GM19397 (cell line): Measurements from ENCODE around the gene MOSMO.
"Not testable (repeated sequence)": the region's sequence is repeated elsewhere in the genome, so short reads cannot be mapped to it uniquely, and the experiment has no call there.

Experiments used
- ATAC-seq: cut with Tn5 transposase; IDR thresholded peaks from one replicate; pipeline ENCODE4 v1.9.1; 2021; ENCODE audit warnings: mild to moderate bottlenecking, moderate library complexity; ENCODE audit not compliant: unreplicated experiment

MOSMO gene

DNA sequence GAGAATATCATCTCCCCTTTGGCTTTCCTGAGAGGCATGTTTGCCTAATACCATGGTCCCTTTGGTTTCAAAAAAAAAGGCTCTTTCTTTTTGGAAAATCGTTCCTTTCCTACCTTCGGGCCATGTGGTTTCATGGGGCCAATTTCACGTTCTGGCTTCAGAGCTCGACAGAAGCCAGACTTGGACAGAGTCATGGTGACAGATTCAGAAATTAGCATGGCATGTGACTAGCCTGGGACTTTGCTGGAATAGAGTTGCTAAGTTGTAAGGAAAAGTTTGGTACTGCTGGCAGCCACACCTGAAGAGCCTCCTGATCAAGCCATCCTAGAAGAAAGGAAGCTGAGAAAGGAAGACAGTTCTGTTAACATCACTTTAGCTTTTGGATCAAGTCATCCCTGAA is 82.0 kb downstream of the MOSMO start:
- no peak for ATAC-seq

DNA sequence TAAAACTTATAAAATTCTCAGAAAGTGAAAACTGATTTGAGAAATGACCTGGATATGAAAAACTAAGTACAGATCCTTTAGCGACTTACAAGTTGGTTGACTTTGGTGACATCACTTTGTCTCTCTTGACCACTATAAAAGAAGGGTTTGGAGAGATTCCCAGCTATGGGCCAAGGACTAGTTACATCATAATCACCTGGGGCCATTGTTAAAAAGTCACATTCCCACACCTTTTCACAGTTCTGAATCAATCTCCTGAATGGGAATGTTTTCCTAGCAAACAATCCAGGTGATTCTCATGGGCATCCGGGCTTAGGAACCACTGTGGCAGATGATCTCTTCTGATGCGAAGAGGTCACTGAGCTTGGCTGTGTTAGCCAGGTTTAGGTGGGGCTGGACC is 83.8 kb downstream of the MOSMO start:
- ATAC-seq: no peak

DNA sequence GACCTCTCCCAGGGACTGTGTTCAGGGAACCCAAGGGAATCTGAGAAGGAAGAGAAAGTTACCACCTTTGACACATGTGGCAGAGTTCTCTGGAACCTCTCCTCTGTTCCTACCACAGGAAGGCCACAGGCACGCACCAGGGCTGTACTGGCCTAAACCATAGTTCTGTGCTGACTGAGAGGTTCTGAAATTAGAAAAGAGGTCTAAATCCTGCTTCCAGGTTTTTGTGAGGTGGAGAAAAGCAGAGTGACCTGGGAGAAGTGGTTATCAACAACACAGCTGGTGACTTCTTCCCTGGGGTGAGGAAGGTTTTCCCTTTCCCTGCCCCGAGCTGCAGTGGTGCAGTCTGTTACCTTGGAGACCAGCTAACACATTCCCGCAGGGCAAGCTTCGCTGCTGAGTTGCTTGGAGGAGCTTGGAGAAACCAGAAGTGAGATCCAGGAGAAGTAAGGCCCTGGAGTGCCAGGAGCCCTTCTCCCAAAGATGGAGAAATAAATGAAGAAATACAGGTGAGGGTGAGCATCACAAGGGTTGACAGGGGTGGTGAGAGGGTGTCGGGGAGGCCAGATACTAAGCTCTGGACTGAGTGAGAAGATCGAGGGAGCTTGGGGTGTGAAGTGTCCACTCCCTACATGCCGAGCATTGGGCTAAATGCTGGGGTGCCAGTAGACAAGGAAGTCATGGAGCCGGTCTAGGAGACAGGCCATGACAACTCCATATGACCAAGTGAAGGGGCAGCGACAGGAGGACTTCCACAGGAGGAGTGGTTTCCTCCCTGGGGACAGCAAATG is 84.4 kb downstream of the MOSMO start, which contains the start of gene VWA3A:
Gene VWA3A (plus strand): TSS at position 399 of the 791 bp plus-strand sequence. CDS start 97 bp downstream, at position 496.
- ATAC-seq: no peak

DNA sequence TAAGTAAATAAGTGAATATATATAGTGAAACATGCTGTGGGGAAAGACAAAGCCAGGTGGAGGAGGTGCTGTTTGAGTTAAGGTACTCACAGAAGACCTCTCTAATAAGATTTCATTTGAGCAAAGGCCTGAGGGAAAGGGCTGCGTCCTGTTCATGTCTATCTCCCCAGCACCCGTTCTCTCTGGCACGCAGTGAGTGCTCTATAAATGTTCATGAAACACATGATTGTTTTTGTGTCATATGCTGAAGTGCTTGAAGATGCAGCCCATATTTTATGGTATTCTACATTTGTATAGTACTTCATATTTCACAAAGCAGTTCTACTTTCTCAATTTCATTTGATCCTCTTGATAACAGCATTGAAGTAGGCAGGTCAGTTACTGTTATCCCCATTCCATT is 85.4 kb downstream of the MOSMO start:
- ATAC-seq: no peak

GRCh38 chr16:22093996-22094395 is 86.1 kb downstream of the MOSMO start:
- ATAC-seq: no peak

- ATAC-seq: no peak
These were observed 90.7 kb downstream of the MOSMO start for GRCh38 chr16:22098405-22099255.

- no peak for ATAC-seq
These were observed 91.5 kb downstream of the MOSMO start for GRCh38 chr16:22099256-22099975.

GRCh38 chr16:22103441-22103840 is 95.5 kb downstream of the MOSMO start:
- ATAC-seq: no peak

- ATAC-seq: no peak
These were observed 101.5 kb downstream of the MOSMO start for GRCh38 chr16:22109258-22109898.

- not testable (repeated sequence) for ATAC-seq
These were observed 103.7 kb downstream of the MOSMO start for GRCh38 chr16:22111629-22112028.

DNA sequence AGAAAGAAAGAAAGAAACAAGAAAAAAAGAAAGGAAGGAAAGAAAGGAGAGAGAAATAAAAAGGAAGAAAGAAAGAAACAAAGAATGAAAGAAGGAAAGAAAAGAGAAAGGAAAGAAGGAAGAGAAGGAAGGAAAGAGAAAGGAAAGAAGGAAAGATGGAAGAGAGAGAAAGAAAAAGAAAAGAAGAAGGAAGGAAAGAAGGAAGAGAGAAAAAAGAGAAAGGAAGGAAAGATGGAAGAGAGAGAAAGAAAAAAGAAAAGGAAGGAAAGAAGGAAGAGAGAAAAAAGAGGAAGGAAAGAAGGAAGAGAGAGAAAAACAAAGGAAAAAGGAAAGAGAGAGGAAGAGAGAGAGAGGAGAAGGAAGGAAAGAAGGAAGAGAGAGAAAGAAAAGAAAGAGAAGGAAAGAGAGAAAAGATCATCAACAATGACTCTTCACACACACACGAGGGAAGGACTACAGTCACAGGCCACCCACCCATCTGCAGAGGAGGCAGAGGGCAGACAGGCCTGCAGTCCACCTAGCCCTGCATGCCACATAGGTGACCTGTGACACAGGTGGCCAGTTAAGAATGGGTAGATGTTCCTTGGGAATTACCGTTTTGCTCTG is 108.3 kb downstream of the MOSMO start:
- ATAC-seq: no peak

DNA sequence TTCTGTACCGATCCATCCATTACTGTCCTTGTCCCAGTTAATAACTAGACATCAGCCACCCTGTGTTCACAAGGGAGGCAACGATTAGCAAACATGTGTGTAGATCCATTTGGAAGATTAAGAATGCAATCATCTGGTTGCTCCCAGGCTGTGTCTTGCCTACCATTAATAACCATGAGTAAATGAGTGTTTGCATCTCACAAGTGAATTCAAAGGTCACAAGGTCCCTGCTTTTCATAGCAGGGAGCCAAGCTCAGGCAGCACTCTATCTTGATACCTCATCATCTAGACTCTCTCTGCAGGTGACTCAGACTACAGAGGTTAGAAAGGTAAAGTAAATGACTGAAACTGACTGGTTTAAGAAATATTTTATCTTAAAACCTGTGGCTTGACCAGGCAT is 109.7 kb downstream of the MOSMO start:
- no peak for ATAC-seq

GRCh38 chr16:22120440-22120839 is 112.5 kb downstream of the MOSMO start:
- ATAC-seq: no peak

DNA sequence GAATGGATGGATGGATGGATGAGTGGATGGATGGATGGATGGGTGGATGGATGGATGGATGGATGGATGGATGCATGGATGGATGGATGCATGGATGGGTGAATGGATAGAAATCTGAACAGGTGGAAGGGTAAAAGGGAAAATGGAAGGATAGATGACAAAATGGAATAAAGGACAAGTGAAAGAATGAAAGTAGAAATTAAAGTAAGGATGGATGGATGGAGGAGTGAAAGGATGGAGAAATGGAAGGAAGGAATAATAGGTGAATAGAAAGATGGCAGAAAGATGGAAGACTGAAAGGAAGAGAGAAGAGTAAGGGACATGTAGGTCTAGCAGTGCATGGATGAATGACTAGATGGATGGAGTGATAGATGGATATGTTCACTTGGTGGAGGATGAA is 114.3 kb downstream of the MOSMO start:
- ATAC-seq: no peak

- ATAC-seq: no peak
These were observed 115.2 kb downstream of the MOSMO start for GRCh38 chr16:22123146-22123545.

DNA sequence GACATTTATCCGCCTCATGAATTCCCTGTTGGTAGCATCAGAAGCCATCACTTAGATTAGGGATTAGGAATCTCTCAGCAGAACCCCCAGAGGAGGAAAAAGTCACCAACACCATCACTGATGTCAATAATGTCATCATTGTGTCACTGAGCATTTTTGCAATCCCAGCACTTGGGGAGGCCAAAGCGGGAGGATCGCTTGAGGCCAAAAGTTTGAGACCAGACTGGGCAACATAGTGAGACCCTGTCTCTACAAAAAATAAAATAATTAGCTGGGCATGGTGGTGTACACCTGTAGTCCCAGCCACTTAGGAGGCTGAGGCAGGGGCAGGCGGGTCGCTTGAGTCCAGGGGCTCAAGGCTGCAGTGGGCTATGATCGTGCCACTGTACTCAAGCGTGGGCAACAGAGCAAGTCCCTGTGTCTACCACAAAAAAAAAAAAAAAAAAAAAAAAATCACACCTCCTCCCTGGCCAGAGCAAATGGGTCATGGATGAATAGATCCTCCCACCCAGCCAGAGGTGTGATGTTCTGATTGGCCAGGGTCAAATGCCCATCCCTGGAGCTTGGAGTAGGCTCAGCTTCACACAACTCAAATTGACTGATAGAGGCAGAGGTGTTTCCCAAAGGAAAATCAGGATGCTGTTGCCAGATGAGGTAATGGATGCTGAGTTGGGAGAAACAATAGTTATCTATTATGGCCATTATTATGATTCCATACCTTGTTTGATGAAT is 116.0 kb downstream of the MOSMO start:
- ATAC-seq: no peak

DNA sequence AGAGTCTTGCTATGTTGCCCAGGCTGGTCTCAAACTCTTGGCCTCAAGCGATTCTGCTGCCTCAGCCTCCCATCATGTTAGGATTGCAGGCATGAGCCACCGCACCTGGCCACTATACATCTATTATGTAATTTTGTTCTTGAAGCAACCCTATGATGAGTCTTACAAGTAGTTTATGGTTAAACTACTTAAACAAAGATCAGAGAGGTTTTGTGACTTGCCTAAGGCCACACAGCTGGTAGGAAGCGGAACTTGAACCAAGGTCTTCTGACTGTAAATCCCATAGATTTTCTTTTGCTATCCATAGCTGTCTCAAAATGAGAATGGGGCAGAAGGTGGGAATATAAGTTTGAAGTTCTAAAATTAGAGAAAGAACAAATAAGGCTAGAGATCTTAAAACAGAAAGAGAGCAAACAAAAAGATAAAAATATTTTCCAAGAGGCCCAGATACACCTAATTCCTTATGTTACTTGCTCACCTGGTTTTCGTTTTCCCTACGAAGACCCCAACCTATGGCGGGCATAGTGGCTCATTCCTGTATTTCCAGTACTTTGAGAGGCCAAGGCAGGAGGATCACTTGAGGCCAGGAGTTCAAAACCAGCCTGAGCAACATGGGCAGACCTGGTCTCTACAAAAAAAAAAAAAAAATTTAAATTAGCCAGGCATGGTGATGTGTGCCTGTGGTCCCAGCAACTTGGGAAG is 116.8 kb downstream of the MOSMO start:
- no peak for ATAC-seq

- ATAC-seq: no peak
These were observed 118.2 kb downstream of the MOSMO start for GRCh38 chr16:22126037-22126558.

DNA sequence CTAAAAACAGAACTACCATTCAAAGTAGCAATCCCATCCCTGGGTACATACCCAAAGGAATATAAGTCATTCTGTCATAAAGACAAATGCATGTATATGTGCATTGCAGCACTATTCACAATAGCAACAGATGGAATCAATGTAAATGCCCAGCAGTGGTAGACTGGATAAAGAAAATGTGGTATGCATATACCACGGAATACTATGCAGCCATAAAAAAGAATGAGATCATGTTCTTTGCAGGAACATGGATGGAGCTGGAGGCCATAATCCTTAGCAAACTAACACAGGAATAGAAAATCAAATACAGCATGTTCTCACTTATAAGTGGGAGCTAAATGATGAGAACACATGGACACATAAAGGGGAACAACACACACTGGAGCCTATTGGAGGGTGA is 120.6 kb downstream of the MOSMO start:
- not testable (repeated sequence) for ATAC-seq
